HG03432 (cell line): ENCODE measurements around the gene CYBA.

Source experiments
- ATAC-seq: cut with Tn5 transposase; IDR thresholded peaks from one replicate; pipeline ENCODE4 v1.9.1; 2021; ENCODE audit warnings: mild to moderate bottlenecking, moderate library complexity; ENCODE audit not compliant: unreplicated experiment

The CYBA gene

DNA sequence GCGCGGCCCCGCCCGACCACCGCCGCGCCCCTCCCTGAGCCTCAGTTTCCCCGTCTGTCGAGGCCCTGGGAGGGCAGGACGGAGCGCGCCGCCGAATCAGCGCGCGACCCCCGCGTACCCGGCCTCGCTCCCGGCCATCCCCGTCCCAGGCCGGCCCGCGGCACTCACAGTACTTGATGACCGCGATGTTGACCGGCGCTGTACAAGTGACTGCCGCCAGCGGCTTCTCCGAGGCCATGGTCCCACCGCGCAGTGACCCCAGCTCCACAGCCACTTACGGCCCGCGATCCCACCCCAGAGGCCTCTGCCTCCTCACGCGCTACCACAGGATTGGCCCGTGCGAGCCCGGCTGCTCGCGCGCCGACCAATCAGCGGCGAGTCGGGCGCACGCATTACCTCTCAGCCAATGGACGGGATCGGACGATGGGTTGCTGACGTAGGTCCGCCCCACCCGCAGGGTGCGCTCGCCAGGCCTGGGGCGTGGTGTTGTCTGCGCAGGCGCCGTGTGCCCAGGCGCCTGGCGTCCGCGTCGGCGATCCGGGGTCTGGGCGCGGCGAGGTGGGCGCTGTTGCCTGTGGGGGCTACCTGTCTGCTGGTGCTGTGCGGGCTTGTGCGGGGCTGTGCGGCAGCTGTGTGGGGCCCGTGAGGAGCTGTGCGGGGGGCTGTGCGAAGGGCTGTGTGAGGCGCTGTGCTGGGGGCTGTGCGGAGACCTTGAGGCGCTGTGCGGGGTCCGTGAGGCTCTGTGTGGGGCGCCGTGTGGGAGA is 12.2 kb upstream of the CYBA start, which contains the start of gene MVD:
Gene MVD, minus strand, starts transcription at position 249 of the 764 bp plus-strand sequence. Its CDS starts 11 bp downstream, at position 238.
- ATAC-seq: peak; percentile 93

DNA sequence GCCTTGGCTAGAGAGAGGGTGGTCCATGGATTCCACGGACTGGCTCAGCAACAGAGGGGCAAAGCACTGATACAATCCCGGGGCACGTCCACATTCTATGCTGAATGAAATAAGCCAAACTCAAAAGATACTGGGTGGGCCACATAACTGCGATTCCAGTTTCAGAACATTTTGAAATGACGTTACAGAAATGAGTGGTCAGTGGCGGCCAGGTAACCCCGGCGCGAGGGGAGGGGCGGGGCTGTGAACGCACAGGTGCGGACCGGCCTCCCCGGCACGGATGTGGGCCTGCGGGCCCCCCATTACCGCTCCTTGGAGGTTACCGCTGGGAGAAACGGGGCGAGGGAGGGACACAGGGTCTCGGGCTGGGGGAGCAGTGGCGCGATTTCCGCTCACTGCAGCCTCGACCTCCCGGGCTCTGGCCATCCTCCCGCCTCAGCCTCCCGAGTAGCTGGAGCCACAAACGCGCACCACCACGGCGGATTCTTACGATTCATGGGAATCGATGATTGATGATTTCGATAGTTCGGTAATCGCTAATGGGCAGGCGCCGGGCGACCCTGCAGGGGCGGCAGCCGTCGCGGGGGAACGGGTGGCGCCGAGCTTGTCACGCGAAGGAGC is 11.5 kb upstream of the CYBA start:
- peak; percentile 5 for ATAC-seq

GRCh38 chr16:88661468-88661867 is 10.6 kb upstream of the CYBA start:
- no peak for ATAC-seq

DNA sequence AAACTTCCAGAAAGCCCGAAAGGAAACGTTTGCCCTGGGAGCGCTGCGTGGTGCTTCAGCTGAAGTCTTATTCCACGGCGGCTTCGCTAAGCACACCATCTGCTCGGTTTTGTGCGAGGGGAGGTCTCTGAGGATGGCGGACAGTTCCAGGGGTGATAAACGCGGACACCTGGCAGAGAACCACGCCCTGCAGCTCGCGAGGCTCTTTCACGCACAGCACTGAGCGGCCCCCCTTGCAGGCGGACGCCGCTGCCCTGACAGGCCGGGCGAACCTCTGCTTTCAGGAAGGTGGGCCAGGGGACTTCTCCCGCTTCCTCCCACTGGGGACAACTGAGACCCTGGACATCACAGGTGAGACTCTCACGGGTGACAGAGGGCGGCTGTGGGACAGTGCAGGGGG is 8.3 kb upstream of the CYBA start:
- ATAC-seq: no peak

- no peak for ATAC-seq
Observed at GRCh38 chr16:88658714-88659113, 7.9 kb upstream of the CYBA start.

DNA sequence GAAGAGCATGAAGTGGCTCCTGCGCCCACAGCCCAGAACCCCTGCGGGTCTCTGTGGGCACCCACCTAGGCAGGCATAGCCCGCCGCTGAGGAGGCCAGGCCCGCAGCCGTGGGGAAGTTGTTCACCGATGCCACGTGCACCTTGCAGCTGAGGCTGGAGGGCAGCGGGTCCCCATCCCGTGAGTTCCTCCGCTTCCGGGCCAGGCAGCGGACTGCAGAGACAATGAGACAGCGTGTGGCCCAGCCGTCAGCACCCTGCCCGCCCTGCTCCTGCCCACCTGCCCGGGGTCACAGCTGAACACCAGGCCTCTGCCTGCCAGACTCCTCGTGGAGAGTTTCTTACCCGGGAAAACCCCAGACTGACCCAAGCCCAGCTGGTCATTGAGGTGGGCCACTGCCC is 6.5 kb upstream of the CYBA start:
- ATAC-seq: no peak

DNA sequence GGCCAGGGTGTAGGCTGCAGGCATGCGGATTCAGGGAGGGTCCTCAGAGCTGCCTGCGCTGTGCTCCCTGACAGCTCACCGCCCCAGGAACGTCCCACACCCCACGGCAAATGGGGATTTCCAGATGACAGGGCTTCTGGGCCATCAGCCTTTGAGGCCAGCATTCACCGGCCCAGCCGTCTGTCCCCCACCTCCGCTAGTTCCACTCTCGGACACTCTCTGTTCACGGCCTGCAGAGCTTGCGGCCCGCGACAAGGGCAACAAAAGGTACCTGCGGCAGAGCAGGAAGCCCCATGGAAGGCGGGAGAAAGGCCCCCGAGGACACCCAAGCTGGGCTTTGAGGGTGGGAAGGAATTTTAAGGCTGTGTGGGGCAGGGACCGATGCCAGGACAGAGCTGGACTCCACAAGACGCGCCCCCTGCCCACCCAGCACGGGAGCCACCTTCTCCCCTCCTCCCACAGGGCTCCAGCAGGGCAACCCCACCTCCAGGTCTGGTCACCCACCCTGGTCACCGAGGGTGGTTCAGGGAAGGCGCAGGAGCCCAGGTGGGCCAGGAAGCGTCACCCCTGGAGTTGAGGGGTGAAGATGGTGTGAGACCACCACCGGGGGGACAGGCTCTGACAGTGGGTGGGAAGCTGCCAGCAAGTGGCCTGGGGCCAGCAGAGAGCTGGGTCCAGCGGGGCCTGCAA is 5.6 kb upstream of the CYBA start:
- ATAC-seq: no peak

DNA sequence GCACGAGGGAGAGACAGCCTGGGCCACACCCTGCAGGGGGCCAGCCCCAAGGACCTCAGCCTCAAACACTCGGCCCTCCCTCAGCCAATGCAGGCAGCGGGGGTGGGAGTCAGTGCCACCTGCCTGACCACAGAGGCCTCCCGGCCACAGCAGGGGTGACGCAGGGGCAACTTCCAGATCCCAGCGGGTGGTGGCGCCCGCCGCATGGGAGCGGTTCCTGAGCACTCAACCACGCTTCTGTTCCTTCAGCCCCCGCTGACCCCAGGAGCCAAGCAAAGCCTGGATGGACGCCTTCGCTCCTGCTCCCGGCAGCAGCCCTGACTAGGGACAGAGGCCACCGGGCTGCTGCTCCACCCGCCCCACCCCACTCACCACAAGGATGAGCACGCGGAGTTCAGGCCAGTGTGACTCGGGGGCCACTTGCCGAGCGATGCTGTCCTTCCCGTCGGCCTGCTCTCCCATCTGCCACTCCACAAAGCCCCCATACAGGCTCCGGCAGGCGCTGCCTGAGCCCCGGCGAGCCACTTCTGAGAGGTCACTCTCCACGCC is 5.0 kb upstream of the CYBA start:
- ATAC-seq: no peak

DNA sequence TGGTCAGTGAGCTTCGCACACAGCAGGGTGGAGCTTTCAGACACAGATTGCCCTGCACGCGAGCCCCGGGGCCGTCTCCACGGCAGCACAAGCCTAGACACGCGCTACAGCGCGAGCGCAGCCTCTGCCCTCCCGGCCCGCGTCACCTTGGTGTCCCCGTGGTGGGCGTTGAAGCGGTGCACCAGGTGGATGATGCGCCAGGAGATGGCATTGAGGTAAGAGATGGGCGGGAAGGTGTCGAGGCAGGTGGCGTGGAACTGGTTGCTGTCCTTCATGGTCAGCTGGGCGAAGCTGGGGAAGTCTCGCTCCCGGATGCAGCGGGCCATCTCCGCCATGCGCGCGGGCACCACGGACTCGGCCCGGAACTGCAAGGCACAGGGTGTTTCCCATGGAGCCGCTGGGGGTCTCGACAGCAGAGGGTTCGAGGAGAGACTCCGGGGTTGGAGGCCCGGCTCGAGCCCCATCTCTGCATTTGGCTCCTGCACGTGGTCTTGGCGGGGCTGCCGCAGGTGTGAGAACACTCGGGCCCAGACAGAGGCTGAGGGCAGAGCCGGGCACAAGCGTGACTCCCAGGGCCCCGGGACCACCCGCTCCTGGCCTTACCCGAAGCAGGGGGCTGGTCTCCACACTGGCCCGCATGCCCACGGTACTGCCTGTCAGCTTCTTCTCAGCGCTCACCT is 4.3 kb upstream of the CYBA start:
- no peak for ATAC-seq

DNA sequence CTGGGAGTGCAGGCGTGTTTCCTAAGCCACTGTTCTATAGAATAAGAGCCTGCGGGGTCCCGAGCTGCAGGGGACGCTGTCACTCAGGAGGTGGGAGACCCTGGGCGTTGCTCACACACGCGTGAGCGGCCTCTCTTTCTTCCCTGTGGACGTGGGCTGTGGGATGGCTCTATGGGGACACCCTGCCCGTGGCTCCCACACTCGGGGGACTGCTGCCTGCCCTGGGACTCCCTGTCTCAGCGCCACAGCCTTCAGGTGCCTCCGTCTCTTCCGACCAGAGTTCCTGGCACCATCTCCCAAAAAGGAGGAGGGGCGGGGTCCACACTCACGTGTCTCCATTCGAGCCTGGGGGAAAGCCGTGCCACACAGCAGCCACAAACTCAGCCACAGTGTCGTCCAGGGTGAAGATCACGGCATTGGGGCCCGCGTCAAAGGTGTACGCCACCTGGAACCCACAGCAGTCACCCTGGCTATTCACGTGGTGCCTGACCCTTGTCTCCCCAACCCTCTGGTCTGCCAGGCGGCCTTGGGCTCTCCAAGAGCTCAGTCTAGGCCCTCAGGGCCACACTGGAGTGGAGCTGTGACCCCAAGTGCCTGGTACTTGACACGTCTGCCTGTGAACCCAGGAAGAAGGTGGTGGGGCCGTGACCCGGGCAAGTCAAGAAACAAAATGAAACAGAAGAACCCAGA is 3.7 kb upstream of the CYBA start:
- no peak for ATAC-seq

- no peak for ATAC-seq
Observed at GRCh38 chr16:88653596-88654362, 2.9 kb upstream of the CYBA start.

DNA sequence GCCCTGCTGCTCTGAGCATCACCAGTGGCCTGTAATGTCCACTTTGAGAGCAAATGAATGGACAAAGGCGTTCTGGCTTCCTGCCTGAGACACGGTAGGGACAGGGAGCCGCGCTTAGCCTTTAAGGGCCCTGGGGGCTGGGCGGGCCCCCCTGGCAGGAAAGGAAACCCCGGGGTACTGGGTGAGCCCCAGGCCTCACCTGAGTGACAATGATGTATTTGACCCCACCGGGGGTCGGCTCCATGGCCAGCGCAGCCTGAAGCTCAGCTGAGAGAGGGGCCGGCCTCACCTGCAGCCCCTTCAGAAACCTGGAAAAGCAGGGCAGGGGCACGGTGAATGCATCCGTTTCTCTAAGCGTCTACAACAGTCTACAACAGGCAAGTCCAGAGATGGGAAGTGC is 2.2 kb upstream of the CYBA start:
- ATAC-seq: no peak

DNA sequence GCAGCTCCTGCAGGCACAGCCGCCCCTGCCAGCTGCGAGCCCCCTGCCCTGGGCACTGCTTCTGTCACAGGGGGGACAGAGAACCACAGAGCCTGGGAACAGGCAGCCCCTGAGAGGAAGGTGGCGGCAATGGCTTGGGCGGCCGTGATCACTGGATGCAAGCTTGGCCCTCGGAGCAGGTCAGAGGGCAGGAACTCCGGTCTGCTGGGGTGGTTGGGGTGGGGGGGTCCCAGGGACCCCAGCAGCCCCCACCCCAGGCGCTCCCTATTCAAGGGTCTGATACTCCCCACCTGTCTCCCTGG is 1.9 kb upstream of the CYBA start:
- ATAC-seq: no peak

DNA sequence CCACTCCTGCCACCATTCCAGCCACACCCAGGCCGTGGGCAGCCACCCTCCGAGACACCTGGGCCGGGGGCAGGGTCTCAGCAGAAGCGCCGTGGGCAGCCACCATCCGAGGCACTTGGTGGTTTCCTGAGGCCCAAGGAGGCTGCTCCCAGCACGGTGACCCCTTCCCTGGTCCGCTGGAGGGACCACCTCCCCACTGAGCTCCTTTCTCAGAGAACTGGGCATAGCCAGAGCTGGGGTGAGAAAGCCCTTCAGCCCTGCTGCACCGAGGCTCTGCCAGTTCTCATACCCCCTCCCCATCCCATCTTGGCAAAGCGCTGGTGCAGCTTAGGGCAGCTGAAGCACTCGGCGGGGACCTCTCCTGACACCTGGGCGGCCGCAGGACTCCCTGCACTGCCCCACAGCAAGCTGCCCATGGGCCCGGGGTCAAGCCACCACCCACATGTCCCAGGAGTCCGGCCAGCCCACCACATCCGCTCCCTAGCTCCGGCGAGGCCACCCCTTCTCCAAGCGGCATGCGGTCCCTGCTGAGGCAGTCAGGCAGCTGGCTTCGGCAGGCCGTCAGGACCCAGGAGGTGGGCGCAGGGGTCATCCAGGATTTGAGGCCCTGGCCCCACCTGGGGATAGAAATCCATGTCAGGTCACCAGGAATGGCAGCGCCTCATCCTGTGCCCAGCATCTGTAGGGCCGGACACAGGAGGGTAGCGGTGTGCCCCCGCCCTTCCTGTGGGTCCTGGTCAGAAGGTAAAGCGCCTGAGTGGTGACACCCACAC is 1.3 kb upstream of the CYBA start:
- ATAC-seq: peak; percentile 1

GRCh38 chr16:88651276-88651988 is 579 bp upstream of the CYBA start:
- peak; percentile 76 for ATAC-seq

- ATAC-seq: peak; percentile 11
Observed at GRCh38 chr16:88649924-88650748, 717 bp downstream of the CYBA start.

GRCh38 chr16:88649195-88649923 is 1.5 kb downstream of the CYBA start:
- no peak for ATAC-seq
